ENCODE results near the gene NTN3. TPM values are rescaled to one million over a fixed set of nuclear protein-coding genes. Genes with fewer than 3 reads are reported as not detected.
"Not testable (repeated sequence)": the region's sequence is repeated elsewhere in the genome, so short reads cannot be mapped to it uniquely, and the experiment has no call there.

Gene NTN3
- total RNA-seq, 1 donor from 2014 or later, result 0.30 TPM

GRCh38 chr16:2474877-2475412 lies 3.8 kb downstream of the NTN3 start, which contains the start of gene TBC1D24:
Gene TBC1D24, plus strand, starts transcription at chr16:2475127. Its CDS starts 21,022 bp downstream, at chr16:2496149.
- DNase-seq (ENCODE audit: low spot score), result peak; percentile 92
- intact Hi-C loops (cut with DNase I), result no loop called here

DNA sequence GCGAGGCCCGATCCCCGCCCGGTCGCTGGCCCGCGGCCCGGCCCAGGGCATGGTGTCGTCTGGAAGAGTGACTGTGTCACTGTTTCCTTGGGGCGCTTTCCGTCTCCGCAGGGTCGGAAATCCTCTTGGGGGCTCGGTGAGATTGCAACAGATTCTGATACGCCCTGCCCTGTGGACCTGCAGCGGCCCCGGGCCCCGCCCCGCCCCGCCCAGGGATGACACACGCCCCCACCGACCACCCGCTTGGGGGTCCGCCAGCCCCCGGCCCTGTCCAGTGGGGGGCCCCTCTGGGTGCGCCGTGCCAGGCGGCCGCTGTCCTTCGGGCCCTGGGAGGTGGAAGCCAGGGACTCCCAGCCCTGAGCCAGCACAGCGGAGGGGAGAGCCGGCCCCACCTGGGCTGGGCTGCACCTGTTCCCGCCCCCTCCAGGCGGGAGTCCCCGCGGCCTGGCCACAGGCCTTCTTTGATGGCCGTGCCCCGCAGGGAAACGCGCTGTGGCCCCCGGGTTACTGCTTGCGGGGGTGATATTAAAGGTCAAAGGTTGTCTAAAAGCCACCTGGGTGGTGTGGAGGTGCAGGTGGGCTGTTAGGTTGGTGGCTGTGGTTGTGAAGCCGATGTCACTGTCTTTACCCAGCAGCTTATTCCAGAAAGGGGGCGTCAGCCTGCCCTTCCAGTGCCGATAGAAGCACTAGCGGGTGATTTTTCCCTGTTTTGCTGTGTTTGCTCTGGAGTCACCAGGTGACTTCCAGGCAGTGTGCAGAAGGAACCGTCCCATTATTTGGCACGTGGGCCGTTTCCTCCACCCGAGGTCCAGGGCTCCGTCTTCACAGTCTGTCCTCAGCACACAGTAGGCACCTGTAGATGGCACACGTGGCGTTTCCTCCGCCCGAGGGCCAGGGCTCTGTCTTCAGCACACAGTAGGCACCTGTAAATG lies 4.6 kb downstream of the NTN3 start:
- intact Hi-C loops (cut with DNase I), result no loop called here
- DNase-seq (ENCODE audit: low spot score), result no peak

DNA sequence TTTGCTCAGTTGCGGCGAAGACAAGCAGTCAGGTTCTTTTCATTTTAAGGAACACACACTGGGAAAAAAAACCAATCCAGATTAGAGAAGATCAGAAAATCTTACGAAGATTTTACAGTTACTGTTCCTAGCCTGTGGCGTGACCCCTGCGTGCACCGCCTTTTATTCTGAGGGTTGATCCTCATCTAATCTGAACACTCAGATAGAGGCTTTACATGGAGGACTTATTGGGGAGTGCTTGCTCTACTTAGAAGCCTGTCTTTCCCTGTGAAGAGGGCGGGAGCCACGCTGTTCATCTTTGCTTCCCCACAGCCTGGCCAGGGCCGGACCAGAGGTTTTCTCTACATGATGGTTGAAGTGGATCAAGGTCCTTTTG lies 5.2 kb downstream of the NTN3 start:
- intact Hi-C loops (cut with DNase I), result no loop called here
- DNase-seq (ENCODE audit: low spot score), result no peak

DNA sequence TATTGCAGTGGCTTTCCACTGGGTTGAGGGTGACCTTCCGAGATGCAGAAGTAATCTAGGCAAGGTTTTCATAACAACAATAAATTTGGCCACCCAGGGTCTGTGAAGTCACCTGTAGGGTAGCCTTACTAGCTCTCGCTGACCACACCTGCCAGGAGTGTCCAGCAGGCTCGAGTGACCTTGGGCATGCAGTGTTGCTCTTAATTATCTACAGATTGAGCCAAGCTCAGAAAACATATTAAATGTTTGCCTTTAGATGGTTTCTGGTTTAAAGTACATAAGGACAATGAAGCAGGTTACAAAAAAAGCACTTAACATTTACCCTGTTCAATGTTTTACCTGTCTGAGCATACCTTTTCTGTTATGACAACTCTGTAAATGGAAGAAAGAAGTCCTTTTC lies 5.6 kb downstream of the NTN3 start:
- intact Hi-C loops (cut with DNase I), result no loop called here
- DNase-seq (ENCODE audit: low spot score), result no peak

DNA sequence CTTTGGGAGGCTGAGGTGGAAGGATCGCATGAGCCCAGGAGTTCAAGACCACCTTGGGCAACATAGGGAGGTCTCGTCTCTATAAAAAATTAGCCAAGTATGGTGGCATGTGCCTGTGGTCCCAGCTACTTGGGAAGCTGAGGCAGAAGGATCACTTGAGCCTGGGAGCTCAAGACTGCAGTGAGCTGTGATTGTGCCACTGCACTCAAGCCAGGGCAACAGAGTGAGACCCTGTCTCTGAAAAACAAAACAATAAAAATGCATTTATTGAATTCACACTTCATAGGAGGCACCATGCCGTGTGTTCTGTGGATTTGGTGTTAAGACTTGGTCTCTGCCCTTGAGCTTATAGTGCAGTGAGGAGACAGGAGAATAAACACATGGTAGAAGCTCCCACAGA lies 6.2 kb downstream of the NTN3 start:
- intact Hi-C loops (cut with DNase I), result no loop called here
- DNase-seq (ENCODE audit: low spot score), result no peak

DNA sequence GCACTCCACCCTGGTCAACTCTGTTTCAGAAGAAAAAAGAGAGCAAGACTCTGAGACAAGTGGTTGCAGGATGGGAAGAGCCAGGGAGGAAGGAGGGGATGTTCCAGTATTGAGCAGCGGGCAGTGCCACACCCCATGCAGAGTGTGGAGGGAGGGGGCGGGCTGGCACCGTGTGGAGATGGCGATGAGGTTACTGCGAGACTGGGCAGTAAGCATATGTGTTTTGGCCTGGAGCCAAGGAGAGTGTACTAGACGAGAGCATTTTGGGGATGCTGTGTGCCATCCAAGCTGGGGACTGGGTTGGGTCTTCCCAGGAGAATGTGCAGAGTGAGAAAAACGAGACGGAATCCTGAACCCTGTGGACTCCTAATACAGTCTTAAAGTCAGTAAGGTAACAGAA lies 7.2 kb downstream of the NTN3 start:
- intact Hi-C loops (cut with DNase I), result no loop called here
- no peak for DNase-seq (ENCODE audit: low spot score)

DNA sequence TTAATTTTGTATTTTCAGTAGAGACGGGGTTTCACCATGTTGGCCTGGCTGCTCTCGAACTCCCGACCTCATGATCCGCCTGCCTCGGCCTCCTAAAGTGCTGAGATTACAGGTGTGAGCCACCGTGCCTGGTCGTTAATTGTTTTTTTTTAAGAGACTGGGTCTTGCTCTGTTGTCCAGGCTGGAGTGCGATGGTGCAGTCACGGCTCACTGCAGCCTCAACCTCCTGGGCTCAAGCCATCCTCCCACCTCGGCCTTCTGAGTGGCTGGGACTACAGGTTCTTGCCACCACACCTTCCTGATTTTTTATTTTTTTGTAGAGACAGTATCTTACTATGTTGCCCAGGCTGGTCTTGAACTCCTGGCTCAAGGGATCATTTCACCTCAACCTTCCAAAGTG lies 8.9 kb downstream of the NTN3 start:
- not testable (repeated sequence) for DNase-seq (ENCODE audit: low spot score)
- intact Hi-C loops (cut with DNase I), result loop anchor here (10.0 kb wide), 1 partner anchor 145 kb away; no protein-coding TSS in a partner anchor

DNA sequence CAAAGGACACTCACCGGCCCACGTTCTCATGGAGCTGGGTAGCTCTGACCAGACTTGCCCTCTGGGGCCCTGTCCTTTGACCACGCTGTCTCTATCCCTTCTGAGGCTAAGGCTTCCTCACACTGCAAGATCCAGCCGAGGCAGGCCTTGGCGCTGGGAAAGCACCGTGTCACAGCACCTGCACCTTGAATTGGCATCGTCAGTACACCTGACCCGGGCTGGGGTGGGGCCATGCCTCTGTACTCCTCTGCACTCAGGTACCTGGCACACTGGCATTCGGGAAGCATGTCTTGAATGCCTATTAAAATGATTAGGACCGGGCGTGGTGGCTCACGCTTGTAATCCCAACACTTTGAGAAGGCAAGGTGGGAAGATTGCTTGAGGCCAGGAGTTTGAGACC lies 9.9 kb downstream of the NTN3 start:
- intact Hi-C loops (cut with DNase I), result loop anchor here (10.0 kb wide), 1 partner anchor 146 kb away; no protein-coding TSS in a partner anchor
- DNase-seq (ENCODE audit: low spot score), result no peak

DNA sequence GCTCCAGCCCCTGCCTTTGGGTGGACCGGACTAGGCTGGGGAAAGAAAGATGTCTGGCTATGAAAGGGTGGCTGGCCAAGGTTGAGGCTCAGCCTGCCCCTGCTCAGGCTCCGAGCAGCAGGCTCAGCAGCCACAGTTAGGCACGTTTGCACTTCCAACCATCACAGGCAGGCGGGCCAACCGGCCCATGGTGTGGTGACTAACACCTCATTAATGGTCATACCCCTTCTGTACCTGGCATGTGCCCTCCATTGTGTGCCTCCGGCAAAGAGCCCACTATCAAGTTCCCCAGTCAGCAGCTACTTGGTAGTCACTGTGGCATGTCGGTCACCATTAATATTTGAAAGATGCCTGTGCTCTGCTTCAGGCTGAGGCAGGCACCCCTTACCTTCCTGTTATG lies 10.6 kb downstream of the NTN3 start:
- intact Hi-C loops (cut with DNase I), result loop anchor here (10.0 kb wide), 1 partner anchor 147 kb away; no protein-coding TSS in a partner anchor
- no peak for DNase-seq (ENCODE audit: low spot score)

DNA sequence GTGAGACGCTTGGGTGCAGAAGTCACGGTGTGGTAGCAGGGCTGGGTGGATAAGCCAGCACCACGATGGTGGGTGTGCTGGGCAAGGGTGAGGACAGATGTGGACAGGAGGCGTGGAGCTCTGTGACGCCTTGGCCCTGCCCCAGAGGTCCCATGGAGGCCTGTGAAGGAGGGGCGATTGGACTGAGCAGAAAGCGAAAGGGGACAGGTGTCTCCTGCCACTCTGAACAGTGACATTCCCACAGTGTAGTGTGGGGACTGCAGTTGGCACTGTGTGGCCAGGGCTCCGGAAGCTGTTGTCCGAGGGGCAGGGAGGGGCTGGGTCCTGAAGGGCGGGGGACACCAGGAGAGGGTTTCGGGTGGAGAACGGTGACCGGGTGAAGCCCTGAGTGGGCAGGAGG lies 11.2 kb downstream of the NTN3 start:
- intact Hi-C loops (cut with DNase I), result loop anchor here (10.0 kb wide), 1 partner anchor 147 kb away; no protein-coding TSS in a partner anchor
- no peak for DNase-seq (ENCODE audit: low spot score)

GRCh38 chr16:2482708-2483534 lies 11.8 kb downstream of the NTN3 start:
- no peak for DNase-seq (ENCODE audit: low spot score)
- intact Hi-C loops (cut with DNase I), result loop anchor here (10.0 kb wide), 1 partner anchor 148 kb away; no protein-coding TSS in a partner anchor

GRCh38 chr16:2483939-2484897 lies 13.1 kb downstream of the NTN3 start:
- DNase-seq (ENCODE audit: low spot score), result no peak
- intact Hi-C loops (cut with DNase I), result loop anchor here (10.0 kb wide), 1 partner anchor 149 kb away; no protein-coding TSS in a partner anchor

- DNase-seq (ENCODE audit: low spot score), result no peak
- intact Hi-C loops (cut with DNase I), result loop anchor here (10.0 kb wide), 1 partner anchor 150 kb away; no protein-coding TSS in a partner anchor
Measured at GRCh38 chr16:2484898-2485508, 13.9 kb downstream of the NTN3 start.

DNA sequence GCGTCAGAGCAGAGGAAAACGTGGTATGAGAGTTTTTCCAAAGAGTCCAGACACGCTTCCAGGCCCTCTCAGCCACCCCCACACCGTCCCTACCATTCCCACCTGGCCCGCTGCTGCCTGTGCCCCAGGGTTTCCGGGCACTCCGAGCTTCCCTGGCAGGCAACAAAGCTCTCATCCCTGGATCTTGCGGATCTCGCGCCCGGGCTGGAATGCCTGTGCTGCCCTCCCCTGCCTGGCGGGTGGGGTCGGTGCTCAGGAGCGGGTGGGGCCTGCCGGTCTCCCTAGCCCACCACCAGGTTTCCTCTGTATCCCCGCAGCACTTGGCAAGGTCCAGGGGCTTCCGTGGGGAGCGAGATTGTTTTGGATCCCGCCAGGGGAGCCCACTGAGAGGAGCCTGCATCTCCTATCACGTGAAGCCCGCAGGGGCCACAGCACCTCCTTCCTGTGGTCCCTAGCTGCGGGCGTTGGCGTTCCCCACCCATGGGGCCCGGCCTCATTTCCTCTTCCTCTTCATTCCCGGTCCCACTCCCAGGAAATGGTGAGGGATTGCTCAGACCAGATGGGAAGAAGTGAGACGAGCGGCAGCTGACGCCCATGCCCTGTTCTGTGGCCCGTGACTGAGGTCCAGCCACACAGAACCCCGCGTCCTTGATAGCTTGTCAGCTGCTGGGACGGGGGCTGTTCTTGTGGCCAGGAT lies 14.9 kb downstream of the NTN3 start:
- intact Hi-C loops (cut with DNase I), result loop anchor here (10.0 kb wide), 1 partner anchor 151 kb away; no protein-coding TSS in a partner anchor

DNA sequence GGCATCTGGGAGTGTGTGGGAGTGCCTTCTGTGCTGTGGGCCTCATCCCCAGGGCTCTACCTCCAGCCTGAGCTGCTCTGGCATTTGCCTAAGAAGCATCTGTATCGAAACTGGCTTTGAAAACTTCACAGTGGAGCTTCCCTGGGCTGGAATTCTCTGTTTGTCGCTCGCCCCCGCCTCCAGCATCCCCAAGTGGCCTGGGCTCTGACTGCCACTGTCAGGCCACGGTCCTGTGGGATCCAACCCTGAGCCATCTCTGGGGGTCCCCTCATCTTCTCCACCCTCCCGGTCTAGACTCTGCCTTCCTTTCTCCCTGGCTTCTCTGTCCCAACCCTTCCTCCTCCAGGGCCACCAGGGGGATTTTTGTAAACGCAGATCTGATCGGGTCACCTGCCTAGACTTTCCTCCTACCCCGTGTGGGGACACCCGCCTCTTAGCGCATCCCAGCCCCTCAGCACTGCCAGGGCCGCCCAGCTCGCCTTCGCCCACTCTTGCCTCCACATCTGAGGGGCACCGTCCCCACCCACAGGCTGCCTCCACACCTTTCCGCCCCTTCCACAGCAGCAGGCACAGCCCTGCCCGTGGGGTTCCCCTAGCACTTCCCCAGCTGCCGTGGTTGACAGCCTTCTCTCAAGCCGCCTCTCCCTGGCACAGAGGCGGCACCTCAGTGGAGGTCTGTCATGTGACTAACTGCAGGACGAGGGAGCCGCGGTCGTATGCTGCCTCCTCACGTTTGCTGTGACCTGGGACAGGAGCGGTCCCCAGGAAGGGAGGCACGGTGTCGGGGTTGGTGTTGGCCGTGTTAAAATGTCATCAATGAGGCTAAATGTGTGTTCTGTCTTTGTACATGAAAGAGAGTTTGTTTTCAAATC lies 15.8 kb downstream of the NTN3 start:
- intact Hi-C loops (cut with DNase I), result loop anchor here (10.0 kb wide), 1 partner anchor 152 kb away; no protein-coding TSS in a partner anchor
- DNase-seq (ENCODE audit: low spot score), result no peak

More for the DNA sequence above, 14.9 kb downstream of the NTN3 start:
- DNase-seq (ENCODE audit: low spot score), result no peak

DNA sequence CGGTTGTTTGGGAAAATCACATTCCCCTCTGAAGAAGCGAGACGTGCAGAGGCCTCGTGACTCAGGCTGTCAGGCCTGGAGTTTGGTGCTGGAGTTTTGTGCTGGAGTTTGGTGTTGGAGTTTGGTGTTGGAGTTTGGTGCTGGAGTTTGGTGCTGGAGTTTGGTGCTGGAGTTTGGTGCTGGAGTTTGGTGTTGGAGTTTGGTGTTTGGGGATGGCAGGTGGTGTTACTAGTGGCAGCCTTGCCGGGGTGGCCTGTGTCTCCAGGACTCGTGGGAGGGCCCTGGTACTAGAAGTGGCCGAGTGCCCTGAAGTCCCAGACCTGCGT lies 16.4 kb downstream of the NTN3 start:
- no peak for DNase-seq (ENCODE audit: low spot score)
- intact Hi-C loops (cut with DNase I), result loop anchor here (10.0 kb wide), 1 partner anchor 153 kb away; no protein-coding TSS in a partner anchor

Data from cardiac septum (tissue), 1 donor.